GM21381 (cell line): Measurements from ENCODE around the gene ADORA2A.

Source experiments
- ATAC-seq: cut with Tn5 transposase; IDR thresholded peaks from one replicate; pipeline ENCODE4 v1.9.1; 2021; ENCODE audit warnings: mild to moderate bottlenecking, moderate library complexity; ENCODE audit not compliant: unreplicated experiment

ADORA2A gene

GRCh38 chr22:24417200-24417599 is 10.2 kb upstream of the ADORA2A start:
- ATAC-seq = no peak

- no peak for ATAC-seq
Measured at GRCh38 chr22:24417901-24418641, 9.3 kb upstream of the ADORA2A start.

GRCh38 chr22:24418786-24419474 is 8.5 kb upstream of the ADORA2A start:
- no peak for ATAC-seq

GRCh38 chr22:24419475-24419850 is 7.9 kb upstream of the ADORA2A start:
- no peak for ATAC-seq

GRCh38 chr22:24420072-24420976 is 7.1 kb upstream of the ADORA2A start:
- ATAC-seq = no peak

GRCh38 chr22:24420977-24421343 is 6.4 kb upstream of the ADORA2A start:
- no peak for ATAC-seq

GRCh38 chr22:24421428-24421931 is 5.9 kb upstream of the ADORA2A start:
- no peak for ATAC-seq

GRCh38 chr22:24422102-24422665 is 5.2 kb upstream of the ADORA2A start:
- no peak for ATAC-seq

- ATAC-seq = no peak
Measured at GRCh38 chr22:24423519-24424000, 3.8 kb upstream of the ADORA2A start.

GRCh38 chr22:24424001-24424900 is 3.1 kb upstream of the ADORA2A start:
- no peak for ATAC-seq

- ATAC-seq = no peak
Measured at GRCh38 chr22:24424901-24425775, 2.3 kb upstream of the ADORA2A start.

GRCh38 chr22:24426436-24426835 is 963 bp upstream of the ADORA2A start:
- no peak for ATAC-seq

- ATAC-seq = no peak
Measured at GRCh38 chr22:24426851-24427499, 424 bp upstream of the ADORA2A start.

- no peak for ATAC-seq
Measured at GRCh38 chr22:24428751-24429410, 1.5 kb downstream of the ADORA2A start.

- ATAC-seq = no peak
Measured at GRCh38 chr22:24429411-24430365, 2.3 kb downstream of the ADORA2A start.

GRCh38 chr22:24430431-24431308 is 3.3 kb downstream of the ADORA2A start:
- ATAC-seq = no peak
